ENCODE measurements around the gene LAGE3. TPM values are rescaled to one million over a fixed set of nuclear protein-coding genes. Genes with fewer than 3 reads are reported as not detected.

LAGE3 gene
- total and polyA plus RNA-seq, 2 of the 13 experiments (the other 11 are each of a cell fraction or from before 2014, with no cell fraction given), result 7.6 to 12.7 TPM

- Histone ChIP-seq H3K9me3 (ENCODE audit: low read length) (no peaks in the 10 kb centered on the region), H3K27ac (ENCODE audit: extremely low read length, insufficient read depth, low read length) (no peak overlapping the region), H3K4me2 (ENCODE audit: low read depth, low read length) (no peak overlapping the region), H3K79me2 (ENCODE audit: insufficient read depth, low read length) (peaks cover 15% of the 10 kb centered on the region), H2AFZ (ENCODE audit: low read length) (no peak overlapping the region), H3K36me3 (replicated peaks in 1 of 2; ENCODE audit: control insufficient read depth in 1 of 2, insufficient read depth in 2 of 2, low read length in 2 of 2) (no peaks in the 10 kb centered on the region; a peak in 3 of 5 replicates), H3K4me1 (ENCODE audit: insufficient read depth, low read length) (peaks cover 33% of the 10 kb centered on the region), H3K27me3 (ENCODE audit: control insufficient read depth in 1 of 2, insufficient read depth in 2 of 2, low read length in 2 of 2) (no peaks in the 10 kb centered on the region), H3K4me3 (replicated peaks in 1 of 3; ENCODE audit: insufficient read depth in 1 of 3, low read depth in 2 of 3, low read length in 3 of 3) (no peak overlapping the region), H4K20me1 (ENCODE audit: insufficient read depth, low read length) (no peaks in the 10 kb centered on the region), H3K9ac (ENCODE audit: insufficient read depth, low read depth, low read length) (no peak overlapping the region)
- BruUV-seq (replicated peaks), result no TSS peak
- POLR2A ChIA-PET, result interaction anchor here (1.3 kb wide), 1 partner anchor 20 kb away, joined by 3 read pairs; the partner anchor contains the start of gene TAFAZZIN
- DNase-seq (ENCODE audit: low spot score), result no peak
- no peak for ATAC-seq
- WGBS (ENCODE audit: low lambda C conversion rate), result 93% methylated on average over 7 of the region's 7 CpGs
- TF ChIP-seq HNF1B (CRISPR knock-in tag; IDR thresholded peaks at IDR 0.05) (no peak), CENPT (CRISPR knock-in tag; IDR thresholded peaks at IDR 0.05; ENCODE audit: low read depth) (no peak), FOXP4 (CRISPR knock-in tag; IDR thresholded peaks at IDR 0.05) (no peak)
- in situ Hi-C loops (cut with HindIII; ENCODE audit: extremely low pct_ligation_motif_present, low pct_unique_long_range_greater_than_20kb), result no loop called here
- intact Hi-C loops (cut with micrococcal nuclease; ENCODE audit: unreplicated experiment), result no loop called here
- CTCF ChIA-PET (ENCODE audit: low intra/inter-chr PET ratio, low total read pairs), result no interaction called here
- no peak for FAIRE-seq
Observed at GRCh38 chrX:154430916-154431315, 48.2 kb downstream of the LAGE3 start.

- Histone ChIP-seq H3K79me2 (ENCODE audit: insufficient read depth, low read length) (peaks cover 15% of the 10 kb centered on the region), H3K9ac (ENCODE audit: insufficient read depth, low read depth, low read length) (no peak overlapping the region), H3K4me1 (ENCODE audit: insufficient read depth, low read length) (peaks cover 33% of the 10 kb centered on the region), H4K20me1 (ENCODE audit: insufficient read depth, low read length) (no peaks in the 10 kb centered on the region), H2AFZ (ENCODE audit: low read length) (no peak overlapping the region), H3K4me3 (replicated peaks in 1 of 3; ENCODE audit: insufficient read depth in 1 of 3, low read depth in 2 of 3, low read length in 3 of 3) (no peak overlapping the region), H3K4me2 (ENCODE audit: low read depth, low read length) (peak overlapping the region; percentile 3; the same call in 1 of the 2 replicates), H3K27ac (ENCODE audit: extremely low read length, insufficient read depth, low read length) (no peak overlapping the region), H3K9me3 (ENCODE audit: low read length) (no peaks in the 10 kb centered on the region), H3K27me3 (ENCODE audit: control insufficient read depth in 1 of 2, insufficient read depth in 2 of 2, low read length in 2 of 2) (no peaks in the 10 kb centered on the region), H3K36me3 (replicated peaks in 1 of 2; ENCODE audit: control insufficient read depth in 1 of 2, insufficient read depth in 2 of 2, low read length in 2 of 2) (no peaks in the 10 kb centered on the region; a peak in 2 of 5 replicates)
- in situ Hi-C loops (cut with HindIII; ENCODE audit: extremely low pct_ligation_motif_present, low pct_unique_long_range_greater_than_20kb), result no loop called here
- intact Hi-C loops (cut with micrococcal nuclease; ENCODE audit: unreplicated experiment), result no loop called here
- ATAC-seq (no peak), FAIRE-seq (no peak), DNase-seq (ENCODE audit: low spot score) (no peak)
- 86% methylated on average over 6 of the region's 6 CpGs for WGBS (ENCODE audit: low lambda C conversion rate)
- ChIA-PET POLR2A (interaction anchor here (1.3 to 3.4 kb wide), 2 partner anchors 20 to 32 kb away, joined by 3 to 24 read pairs; partner anchors contain the start of genes RPL10 and TAFAZZIN), CTCF (ENCODE audit: low intra/inter-chr PET ratio, low total read pairs) (no interaction called here)
- no TSS peak for BruUV-seq (replicated peaks)
- TF ChIP-seq ZNF225 (CRISPR knock-in tag; IDR thresholded peaks at IDR 0.05) (no peak), ZFP82 (CRISPR knock-in tag; IDR thresholded peaks at IDR 0.05; ENCODE audit: borderline replicate concordance) (no peak), ZNF616 (CRISPR knock-in tag; IDR thresholded peaks at IDR 0.05; ENCODE audit: low read depth) (no peak), HNRNPK (IDR thresholded peaks at IDR 0.05; ENCODE audit: low read depth, low read length, poor library complexity, severe bottlenecking) (no peak), SP2 (CRISPR knock-in tag; IDR thresholded peaks at IDR 0.05) (no peak), MTF1 (CRISPR knock-in tag; IDR thresholded peaks at IDR 0.05) (no peak), CENPX (CRISPR knock-in tag; IDR thresholded peaks at IDR 0.05) (no peak), ZNF333 (CRISPR knock-in tag; IDR thresholded peaks at IDR 0.05; ENCODE audit: borderline replicate concordance) (no peak)
Observed at GRCh38 chrX:154430479-154430878, 48.6 kb downstream of the LAGE3 start.
